HG02610 (cell line): ENCODE measurements around the gene CEP295NL.
"Not testable (repeated sequence)": the region's sequence is repeated elsewhere in the genome, so short reads cannot be mapped to it uniquely, and the experiment has no call there.

Experiments
- ATAC-seq: cut with Tn5 transposase; IDR thresholded peaks from one replicate; pipeline ENCODE4 v1.9.1; 2021; ENCODE audit warnings: mild to moderate bottlenecking, moderate library complexity; ENCODE audit not compliant: unreplicated experiment

Gene CEP295NL

DNA sequence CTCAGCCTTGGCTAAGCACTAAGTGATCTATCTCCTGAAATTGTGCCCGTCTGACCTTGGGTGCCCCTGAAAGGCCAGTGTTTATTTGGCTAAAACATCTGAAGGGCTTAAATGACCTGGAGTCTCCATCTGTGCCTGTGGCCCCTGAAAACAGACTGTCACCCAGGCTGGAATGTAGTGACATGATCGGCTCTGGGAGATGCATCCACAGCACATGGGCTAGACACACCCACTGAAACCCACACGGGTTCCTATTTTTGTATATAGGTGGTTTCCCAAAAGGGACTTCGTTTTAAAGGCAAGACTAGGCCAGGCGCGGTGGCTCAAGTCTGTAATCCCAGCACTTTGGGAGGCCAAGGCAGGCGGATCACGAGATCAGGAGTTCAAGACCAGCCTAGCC, 13.5 kb downstream of the CEP295NL start:
- peak; percentile 60 for ATAC-seq

DNA sequence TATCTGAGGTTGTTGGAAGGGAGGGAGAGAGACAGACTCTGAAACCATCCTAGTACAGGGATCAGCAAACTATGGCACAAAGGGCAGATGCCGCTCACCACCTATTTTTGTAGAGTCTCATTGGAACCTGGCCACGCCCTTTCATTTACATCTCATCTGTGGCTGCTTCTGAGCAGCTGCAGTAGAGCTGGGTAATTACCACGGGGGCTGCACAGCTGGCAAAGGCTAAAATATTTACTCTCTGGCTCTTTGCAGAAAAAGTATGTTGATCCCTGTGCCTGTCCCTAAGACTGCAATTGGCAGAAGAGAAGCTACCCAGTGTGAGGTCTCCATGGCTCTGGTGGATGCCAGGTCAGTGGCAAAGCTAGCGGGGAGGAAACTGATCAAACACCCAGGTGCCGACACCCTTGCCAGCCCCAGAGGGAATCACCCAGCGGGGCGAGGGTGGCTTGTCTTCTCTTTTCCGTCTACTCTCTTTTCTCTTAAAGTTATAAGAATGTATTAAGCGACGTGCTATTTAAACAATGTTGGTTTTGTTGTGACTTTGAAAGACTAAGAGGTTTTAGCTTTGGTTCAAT, 14.0 kb downstream of the CEP295NL start:
- ATAC-seq, result no peak

DNA sequence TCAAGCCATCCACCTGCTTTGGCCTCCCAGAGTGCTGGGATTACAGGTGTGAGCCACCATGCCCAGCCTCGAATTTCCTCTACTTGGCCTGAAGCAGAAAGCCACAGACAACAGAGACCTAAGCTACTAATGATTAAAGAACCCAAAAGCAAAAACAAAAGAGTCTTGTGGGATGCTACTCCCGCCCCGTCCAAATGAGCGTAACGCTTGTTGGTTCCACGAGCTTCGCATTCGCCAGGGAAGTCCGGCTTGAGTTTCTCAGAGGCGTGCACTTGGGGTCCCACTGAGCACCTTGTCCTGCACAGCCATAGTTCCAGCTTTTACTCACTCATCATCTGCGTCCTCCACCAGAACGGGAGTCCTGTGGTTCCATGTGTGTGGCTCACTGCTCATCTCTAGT, 16.0 kb downstream of the CEP295NL start:
- no peak for ATAC-seq

DNA sequence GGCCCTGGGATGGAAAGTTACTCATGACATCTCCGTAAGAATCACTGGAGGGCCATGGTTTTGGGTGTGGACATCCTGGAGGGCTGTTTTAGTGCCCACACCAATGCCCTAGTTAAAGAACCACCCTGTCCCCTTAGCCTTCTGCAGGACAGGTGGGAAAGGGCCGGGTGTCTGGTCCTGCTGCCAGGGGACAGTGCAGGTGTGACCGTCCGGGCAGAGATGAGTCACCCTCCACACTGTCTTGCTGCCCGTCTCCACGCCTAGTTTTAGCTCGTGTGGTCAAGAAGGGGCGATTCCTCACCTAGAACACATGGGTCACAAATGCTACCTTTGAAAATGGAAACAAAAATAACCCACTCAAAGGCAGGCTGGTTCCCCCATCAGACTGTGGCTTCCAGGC, 17.0 kb downstream of the CEP295NL start:
- no peak for ATAC-seq

DNA sequence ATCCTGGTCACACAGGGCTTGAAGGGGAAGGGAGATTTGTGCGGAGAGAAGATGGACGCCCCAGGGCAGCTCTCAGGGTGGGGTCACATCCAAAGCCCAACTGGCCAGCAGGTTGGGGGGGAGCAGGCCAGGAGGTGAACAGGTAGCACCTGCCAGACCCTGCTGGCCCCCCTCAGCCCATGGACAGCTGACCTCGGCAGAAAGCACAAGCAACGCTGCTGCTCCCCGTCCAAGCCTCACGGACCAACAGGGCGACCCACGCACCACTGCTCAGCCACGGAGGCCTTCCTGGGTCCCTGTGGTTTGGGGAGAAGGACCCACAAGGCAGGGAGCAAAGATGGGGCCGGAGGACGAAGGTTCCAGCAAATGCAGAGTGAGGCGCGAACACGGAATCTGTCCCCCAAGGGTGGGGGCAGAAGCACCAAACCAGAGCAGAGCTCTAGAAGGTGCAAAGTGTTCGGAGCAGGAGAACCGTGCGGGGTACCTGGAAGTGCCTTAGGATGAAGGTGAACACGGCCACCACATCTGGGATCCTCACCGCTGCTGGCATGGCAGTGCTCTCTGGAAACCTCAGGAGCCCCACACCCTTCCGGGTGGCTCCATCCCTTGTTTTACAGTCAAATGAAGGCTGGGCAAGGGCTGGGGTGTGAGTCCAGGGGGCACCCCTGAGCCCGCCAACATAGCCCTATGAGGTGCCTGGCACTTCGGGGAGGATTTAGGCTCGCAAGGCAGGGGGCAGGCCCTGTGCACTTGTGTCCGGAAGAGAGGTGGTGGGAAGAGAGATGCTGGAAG, 17.9 kb downstream of the CEP295NL start:
- no peak for ATAC-seq

DNA sequence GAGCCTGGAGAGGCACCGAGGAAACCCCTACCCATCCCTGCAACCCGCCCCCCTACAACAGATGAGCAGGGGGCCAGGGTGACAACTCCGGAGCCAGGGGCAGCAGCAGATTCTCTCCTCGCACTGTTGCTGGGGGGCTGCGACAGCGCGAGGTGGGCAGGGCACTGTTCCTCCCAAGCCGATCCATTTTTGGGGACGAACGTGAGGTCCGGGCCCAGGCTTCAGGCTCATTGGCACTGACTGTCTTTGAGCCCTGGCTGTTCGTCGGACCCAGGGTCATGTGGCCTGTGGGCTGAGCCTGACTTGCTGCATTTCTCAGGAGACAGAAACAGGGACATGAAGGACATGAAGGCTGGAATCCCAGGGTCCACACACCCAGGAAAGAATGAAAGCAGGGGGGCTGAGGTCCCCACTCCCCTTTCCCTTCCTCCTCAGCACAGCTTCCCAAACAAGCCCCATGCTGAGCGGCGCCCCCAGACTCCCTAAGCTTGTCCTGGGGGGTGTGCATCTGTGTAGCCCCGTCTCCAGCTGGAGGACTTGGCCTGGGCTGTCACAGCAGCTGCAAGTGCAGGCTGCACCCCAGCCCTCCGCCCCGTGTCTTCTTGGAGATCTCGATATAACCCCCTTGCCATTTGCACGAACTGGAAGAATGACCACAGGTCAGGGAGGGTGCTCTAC, 18.7 kb downstream of the CEP295NL start:
- no peak for ATAC-seq

DNA sequence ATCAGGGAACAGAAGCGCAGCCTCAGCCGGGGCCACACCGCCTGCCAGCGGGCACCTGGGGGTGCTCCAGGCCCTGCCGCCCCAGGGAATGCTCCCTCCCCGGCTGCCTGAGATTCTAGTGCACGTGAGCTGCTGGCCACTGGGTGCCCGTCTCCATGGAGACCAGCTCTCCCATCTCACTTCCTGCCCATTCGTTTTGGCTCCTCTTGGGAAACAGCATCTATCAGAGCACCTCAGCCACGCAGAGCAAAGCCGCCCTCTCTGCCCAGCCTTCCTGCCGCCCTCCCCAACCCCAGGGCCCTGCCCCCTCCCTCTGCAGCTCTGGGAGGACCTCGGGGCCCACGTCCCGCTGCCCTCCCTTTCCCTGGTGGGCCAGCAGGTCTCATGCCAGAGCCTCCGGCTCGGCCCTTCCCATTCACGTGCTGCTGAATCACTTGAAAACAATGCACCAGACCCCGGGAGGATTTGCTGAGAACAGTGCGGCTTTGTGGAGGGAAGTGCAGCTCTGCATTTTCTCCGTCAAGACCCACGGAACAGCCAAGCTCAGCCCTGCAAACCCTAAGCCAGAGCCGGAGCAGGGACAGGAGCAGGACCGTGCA, 19.4 kb downstream of the CEP295NL start:
- no peak for ATAC-seq

DNA sequence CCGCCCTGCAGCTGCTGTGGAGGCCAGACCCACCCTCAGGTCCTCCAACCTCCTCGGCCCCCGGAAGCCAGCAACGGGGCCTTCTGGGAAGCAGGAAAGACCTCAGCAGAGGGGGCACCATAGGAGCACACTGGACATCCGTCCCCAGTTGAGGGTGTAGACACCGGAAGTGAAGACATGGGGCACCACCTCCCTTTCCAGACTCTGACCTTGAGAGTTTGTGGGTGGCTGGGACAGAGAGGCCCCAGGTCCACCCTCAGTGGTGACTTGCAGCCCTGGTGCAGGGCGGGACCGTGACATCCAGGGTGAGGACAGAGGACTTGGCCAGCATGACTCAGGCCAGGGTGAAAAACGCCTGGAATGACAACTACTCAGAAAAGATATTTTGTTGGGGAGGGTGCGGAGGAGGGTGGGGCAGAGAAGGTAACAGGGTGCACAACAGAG, 19.9 kb downstream of the CEP295NL start:
- no peak for ATAC-seq

DNA sequence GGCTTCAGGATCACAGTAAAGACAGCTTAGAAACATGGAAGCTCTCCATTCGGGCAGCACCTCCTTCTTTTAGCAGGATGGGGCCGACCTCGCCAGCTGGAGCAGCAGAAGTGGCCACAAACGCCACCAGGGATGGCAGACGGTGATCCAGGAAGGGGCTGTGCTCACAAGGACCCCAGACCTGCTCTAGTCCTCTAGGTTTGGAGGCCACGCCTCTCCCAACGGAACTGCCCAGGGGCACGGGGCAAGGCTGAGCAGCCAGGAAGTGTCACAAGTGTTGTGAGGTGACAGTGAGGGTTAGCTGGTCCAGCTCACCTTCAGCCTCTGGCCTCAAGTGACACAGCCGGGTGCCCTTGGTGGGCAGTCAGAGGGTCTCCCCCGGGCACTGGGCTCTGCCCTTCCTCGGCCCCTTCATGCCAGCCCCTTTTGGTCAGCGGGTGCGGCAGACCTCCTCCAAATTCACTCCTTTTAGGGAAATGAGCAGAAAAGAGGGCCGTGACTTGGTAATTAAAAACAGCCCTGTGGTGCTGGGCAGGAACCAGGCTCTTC, 20.4 kb downstream of the CEP295NL start:
- no peak for ATAC-seq

DNA sequence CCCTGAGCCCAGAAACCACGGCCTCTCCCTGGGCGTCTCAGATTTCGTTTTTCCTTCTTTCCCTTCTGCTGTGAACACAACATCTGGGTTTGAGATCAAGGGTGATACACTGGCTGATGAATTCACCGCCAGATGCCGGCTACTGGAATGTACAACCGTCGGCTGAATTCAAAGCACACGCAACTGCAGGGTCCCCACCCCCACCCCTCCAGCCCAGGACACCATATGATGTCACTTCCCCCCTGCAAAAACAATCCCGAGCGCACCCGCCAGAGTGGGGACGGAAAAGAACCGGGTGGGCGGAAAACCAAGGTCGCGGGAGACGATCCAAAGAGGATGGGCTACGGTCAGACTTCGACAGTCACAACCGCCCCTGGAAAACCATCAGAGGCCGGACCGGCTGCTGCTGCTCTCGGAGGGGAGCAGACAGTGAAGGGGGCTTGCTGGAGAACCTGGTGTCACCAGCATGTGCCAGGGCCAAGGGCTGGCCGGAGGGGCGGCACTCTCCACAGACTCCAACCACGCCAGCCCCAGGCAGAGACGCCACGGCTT, 23.3 kb downstream of the CEP295NL start:
- no peak for ATAC-seq

DNA sequence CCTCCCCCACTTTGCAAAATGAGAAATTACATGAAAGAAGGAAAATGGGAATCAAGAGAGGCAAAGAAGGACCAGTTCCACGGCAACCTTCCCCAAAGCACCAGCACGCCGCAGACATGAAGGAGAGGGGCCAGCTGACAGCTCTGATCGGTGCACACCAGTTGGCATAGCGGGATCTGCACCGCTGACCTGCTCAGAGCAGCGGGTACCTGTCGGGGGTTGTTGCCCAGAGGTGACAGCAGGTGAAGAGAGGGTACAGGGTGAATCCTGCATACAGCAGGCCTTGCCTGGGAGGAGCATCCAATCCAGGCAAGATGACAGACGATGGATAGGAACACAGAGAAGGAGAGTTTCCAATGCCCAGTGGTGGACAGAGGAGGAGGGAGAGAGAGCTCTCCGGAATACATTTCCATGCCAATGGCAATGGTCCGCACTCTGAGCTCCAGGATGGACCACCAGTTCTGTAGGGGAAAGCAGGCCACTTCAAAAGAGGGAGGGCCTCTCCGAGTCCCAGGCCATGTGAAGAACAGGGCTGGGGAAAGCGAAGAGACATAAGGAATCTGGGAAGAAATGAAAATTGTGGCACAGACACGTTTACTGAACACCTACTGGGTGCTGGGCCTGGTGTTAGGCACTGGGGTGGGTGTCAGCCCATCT, 24.0 kb downstream of the CEP295NL start:
- no peak for ATAC-seq

DNA sequence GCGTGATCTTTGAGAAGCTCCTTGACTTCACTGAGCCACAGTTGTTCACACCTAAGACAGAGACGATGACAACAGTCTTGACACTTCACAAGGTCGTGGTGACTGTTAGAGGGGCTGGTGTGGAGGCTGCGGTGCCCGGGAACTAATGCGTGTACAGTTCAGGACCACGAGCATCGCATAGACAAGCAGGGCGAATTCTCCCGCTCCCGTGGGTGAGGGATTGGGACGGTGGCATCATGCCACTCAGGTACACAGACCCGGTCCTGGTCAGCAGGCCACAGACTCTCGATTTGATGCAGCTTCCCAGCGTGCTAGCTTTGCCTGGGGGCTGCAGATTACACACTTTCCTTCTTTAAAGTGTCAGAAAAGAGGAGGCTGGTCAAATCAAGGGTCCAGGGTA, 24.7 kb downstream of the CEP295NL start:
- ATAC-seq, result no peak

DNA sequence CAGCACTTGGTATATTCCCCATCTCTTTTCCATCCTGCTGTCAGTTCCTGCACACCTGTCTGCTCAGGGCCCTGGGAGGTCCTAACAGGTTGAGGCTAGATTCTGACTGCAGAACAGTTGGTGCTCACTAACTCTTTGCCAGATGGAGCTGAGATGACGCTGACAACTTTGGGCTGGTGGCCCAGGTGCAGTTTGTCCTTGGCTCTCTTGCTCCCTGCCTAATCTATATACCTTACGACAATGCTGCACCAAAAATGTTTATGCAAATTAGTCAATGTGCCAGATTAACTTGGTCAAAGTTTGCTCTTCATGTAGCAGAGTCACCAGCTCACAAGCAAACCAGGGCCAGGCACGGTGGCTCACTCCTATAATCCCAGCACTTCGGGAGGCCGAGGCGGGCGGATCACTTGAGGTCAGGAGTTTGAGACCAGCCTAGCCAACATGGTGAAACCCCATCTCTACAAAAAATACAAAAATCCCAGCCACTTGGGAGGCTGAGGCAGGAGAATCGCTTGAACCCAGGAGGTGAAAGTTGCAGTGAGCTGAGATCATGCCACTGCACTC, 26.0 kb downstream of the CEP295NL start:
- ATAC-seq, result not testable (repeated sequence)

DNA sequence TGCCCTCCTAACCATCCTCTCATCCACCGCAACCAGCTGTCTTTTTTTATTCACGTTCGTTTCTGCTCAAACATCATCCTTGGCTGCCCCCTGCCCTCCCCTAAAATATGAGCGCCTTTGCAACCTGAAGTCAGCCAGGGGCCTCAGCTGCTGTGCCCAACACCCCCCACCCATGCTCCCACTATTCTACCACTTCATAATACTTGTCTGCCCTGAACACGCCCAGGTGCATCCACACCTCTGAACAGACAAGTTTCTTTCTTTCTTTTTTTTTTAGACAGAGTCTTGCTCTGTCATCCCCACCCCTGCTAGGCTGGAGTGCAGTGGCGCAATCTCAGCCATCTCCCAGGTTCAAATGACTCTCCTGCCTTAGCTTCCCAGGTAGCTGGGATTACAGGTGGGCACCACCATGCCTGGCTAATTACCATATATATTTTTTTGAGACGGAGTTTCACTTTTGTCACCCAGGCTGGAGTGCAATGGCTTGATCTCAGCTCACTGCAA, 26.9 kb downstream of the CEP295NL start:
- no peak for ATAC-seq

DNA sequence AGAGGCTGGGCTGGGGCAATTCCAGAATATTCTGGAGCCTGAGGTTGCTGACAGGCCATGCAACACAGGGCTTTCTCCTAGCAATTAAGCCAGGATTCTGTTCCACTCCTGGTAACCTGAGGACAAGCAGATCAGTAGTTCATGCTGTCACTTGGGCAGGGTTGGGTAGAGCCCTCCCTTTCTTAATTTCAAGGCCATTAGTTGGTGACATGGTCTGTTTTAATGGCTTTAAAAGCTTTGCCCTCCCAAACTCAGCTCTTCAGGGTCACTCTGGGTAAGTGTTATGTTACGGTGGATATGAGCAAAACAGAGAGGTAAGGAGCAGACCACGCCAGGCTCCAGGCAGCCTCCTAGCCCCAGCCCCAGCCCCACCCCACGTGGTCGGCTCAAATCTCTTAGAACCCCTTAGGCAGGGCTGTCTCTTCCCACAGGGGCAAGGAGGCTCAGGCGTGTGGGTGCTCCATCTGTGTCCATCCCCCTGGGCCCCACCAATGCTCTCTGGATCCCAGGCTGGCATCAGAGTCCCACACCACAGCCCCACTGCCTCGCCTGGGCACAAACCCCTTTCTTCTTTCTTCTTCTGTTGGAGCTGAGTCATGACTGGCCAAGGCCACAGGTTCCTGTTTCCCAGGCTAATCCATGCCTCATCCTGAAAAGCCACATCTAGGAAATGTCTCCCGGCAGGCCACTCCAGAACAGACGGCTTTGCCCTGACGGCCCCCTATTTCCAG, 27.5 kb downstream of the CEP295NL start:
- ATAC-seq, result no peak

DNA sequence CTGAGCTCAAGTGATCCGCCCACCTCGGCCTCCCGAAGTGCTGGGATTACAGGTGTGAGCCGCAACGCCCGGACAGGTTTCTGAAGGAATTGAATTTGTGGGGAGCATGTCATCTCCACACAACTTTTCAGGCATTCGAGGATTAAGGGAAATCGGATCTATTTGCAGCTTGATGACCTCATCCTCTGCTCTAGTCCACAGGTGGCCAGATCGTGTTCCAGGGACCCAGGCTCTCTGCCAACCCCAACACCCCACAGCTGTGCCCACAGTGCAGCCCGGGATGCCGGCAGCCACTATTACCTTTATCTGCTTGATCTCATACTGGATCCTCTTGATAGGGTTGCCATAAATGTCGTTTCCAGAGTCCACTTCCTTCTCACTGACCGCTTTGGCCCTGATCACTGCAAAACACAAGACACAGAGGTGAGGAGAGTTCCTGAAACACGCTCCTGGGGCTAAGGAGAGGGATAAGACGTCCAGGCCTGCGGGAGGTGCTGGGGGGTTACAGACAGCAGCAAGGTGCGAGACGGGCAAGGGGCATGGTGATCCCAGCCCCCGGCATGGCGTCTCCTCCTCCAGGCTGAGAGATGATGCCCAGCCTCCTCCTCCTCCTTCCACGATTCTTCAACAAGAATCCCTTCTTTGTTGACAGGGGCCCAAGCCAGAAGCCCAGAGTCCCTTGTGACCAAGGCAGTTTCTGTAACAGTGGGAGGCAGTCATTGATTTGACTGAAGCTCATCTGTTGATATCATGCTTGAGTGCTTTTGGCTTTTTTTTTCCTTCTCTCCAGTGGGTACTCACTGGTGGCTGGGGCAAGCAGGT, 29.3 kb downstream of the CEP295NL start:
- ATAC-seq, result no peak

DNA sequence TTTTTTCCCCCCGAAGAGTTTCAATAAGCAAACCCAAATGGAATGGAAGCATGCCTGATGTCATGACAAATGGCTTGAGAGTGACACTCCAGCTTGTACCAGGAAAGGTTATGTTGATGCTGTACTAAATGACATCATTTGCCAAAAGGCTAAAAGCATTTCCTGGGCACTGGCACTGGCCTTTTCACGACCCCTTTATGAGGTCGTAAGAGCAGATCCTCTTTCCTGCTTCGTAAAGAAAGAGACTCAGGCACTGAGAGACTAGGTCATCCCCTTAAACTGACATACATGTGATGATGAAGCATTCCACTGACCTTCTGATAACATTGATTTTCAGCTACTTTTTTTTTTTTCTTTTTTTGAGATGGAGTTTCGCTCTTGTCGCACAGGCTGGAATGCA, 30.5 kb downstream of the CEP295NL start:
- ATAC-seq, result no peak

DNA sequence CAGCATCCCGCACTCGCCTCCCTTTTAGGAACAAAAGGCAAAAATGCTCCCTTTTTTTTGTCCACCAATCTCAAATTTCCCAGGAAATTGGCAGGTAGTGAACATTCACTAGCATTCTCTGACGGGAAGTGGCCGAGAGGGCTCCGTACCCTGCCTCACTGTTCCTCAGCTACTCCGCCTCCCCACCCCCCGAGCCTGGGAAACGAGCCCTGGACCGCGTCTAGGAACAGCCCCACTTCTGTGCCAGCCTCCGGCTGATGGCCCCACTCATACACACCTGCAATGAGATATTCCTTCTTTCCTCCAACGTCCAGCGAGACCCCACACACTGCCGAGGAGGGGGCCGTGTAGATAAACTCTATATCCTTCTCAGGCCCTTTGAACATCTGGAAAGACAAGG, 32.4 kb downstream of the CEP295NL start:
- no peak for ATAC-seq

DNA sequence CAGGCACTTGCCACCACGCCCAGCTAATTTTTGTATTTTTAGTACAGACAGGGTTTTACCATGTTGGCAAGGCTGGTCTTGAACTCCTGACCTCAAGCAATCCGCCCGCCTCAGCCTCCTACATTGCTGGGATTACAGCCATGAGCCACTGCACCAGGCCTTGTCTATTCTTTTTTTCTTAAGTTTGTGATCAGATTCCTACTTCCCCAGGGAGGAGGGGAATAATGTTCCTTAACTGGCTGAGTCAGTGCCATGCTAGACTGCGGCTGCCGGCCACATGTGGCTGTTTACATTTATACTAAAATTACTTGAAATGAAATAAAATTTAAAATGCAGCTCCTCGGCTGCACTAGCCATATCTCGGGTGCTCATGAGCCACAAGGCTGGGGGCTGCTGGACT, 34.6 kb downstream of the CEP295NL start:
- ATAC-seq, result no peak
